GM18861 (cell line): ENCODE data around the gene LENG9.

Experiments used
- ATAC-seq: cut with Tn5 transposase; IDR thresholded peaks from one replicate; pipeline ENCODE4 v1.9.1; 2021; ENCODE audit not compliant: unreplicated experiment

The LENG9 gene

DNA sequence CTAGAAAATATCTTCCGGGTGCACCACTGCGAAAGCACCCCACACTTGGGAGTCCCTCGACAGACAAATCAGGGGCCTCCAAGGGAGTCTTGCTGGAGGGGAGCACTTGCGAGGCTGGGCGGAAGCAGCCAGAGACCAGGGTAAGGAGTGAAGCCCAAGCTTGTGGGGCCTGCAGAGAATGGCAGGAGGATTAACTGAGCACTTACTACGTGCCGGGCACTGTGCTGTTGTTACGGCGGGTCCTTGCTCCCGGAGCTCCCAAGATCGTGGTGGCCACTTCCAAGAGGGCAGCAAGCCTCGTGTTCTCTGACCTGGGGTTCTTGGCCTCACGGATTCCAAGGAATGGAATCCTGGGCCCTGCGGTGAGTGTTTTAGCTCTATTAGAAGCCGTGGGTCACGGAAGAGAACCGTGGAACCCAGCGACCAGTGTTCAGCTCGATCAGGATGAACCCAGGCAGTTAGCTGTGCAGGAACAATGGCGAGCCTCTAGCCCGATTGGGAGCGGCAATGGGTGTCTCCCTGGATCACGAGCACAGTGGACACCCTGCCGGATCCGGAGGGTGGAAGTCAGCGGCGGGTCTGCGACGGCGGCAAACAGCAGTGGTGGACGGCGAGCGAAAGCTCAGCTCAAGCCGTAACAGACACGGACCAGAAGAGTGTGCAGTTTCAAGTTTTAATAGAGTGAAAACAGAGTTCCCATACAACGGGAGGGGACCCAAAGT is 38.8 kb downstream of the LENG9 start:
- ATAC-seq = no peak

DNA sequence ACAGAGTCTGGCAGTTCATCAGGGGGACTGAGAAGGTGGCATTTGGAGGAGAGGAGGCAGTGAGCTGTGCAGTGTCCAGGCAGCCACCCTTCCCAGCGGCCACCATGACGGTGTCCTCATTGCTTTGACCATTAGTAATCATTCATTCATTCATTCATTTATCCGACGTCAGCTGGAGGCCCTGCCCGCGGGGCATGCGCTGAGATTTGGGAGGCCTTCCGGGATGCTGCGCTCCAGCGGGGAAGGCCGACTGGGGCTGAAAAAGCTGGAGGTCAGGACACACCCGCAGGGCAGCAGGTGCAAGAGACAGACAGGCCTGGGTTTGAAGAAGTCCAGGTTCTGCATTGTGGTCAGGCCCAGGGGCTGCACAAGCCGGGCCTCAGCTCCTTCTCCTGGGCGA is 39.4 kb downstream of the LENG9 start:
- no peak for ATAC-seq

DNA sequence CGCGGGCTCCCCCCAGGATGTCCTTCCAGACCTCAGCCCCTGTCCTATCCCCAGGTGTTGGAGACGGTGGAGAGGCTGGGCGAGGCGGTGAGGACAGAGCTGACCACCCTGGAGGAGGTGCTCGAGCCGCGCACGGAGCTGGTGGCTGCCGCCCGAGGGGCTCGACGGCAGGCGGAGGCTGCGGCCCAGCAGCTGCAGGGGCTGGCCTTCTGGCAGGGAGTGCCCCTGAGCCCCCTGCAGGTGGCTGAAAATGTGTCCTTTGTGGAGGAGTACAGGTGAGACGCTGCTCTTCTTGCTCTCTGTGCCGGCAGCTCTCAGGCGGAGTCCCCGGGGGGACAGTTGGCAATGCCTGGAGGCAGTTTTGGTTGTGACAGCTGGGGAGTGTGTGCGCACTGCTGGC is 41.4 kb downstream of the LENG9 start:
- no peak for ATAC-seq

DNA sequence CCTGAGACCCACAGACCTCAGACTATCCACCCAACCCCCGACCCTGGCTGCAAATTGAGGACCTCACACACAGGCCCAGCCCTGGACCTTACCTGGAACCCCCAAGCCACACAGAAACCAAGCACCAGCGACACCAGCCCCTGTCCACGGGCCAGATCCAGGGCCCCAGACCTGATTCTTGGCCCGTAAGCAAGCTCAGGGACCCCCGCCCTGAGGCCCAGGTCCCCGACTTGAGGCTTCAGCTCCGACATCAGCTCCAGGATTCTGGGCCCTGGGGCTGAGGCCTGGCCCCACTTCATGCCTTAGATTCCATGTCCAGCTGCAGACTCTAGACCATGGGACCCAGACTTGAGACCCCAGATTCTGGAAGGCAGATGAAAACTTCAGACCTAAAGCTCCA is 42.1 kb downstream of the LENG9 start:
- ATAC-seq = no peak

DNA sequence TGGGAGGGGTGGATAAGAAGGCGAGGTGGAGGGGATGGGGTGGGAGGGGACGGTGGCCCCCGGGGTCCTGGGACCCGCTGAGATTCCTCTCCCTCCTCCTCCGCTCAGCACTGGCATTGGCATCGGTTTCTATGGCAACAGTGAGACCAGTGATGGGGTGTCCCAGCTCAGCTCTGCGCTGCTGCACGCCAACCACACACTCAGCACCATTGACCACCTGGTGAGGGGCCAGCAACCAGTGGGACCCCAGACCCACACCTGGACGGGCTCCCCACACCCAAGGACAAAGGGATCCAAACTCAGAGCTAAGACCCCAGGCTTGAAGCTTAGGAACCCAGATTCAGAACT is 42.4 kb downstream of the LENG9 start:
- no peak for ATAC-seq

DNA sequence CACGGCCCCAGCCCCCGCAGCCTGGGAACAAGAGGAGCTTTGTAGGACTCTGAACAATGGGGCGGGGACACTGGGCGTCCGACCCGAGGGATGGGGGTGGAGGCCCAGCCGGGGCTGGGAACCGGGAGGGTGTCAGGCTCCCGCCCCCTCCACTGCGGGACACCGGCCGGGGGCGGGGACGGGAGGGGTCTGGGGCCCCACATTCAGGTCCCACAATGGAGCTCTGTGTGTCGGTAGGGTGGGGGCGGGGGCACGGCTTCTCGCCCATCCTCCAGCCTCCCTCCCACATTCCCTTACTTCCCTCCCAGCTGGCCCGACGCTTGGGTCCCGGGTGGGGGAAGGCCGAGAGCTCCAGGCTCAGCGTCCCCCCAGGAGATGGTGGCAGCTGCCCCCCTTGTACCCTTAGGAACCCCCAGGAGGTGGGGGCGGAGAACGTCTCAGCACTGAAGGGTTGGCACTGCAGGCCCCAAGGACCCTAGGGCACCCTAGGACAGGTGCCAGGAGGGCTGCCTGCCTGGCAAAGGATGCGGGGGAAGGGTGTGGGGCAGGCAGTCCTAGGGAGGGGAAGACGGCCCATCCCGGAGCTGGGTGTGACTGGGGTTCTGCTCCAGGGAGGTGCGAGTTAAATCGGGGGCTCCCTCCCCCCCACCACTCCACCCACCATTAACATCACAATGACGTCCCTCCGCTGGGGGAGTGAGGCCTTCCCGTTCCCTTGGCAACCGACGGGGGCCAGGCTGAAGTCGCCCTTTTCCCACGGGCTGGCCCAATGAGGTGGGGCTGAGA is 43.0 kb downstream of the LENG9 start:
- ATAC-seq = no peak

DNA sequence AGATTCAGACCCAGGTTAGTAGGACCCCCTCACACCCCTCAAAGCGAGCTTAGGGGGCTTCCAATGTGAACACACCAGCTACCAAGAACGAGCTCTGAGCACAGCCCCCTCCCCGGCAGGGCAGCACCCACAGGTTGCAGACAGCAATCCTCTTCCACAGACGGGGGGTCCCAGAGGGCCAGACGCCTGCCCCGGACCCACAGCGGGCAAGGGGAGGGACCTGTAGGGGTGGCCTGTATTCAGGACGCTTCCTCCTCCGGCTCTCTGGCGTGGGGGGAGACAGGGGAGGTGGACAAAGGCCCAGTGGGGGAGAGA is 43.6 kb downstream of the LENG9 start:
- no peak for ATAC-seq

DNA sequence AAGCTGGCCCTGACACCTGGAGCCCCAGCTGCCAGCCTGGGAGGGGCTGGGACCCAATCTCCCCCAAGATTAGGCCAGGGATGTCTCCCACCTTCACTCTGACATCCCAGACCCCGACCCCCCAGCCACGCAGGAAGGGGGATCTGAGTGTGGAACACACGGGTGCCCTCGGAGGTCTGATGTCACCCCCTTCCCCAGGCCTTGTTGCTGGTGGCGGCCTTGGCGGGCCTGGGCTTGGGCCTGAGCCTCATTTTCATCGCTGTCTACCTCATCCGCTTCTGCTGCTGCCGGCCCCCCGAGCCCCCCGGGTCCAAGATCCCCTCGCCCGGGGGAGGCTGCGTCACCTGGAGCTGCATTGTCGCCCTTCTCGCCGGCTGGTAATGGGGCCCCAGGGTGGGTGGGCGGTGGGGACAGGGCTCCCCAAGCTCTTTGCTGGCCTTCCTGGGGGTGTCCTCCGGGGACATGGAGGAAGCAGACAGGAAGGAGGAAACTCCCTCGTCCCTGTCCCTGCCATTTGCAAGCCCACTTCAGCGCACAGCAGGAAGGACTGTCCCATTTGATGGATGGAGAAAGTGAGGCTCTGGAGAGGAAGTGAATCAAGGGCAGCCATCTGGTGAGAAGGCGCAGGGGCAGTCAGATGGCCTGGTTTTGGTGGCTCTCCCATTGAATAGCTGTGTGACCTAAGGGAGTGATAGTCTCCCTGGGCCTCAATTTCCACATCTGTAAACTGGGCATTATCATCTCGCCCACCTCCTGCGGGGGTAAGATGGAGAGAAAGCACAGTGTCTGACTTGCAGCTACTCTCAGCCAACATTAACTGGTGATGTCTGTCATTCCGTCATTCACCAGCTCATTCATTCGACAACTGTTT is 44.4 kb downstream of the LENG9 start:
- ATAC-seq = no peak

DNA sequence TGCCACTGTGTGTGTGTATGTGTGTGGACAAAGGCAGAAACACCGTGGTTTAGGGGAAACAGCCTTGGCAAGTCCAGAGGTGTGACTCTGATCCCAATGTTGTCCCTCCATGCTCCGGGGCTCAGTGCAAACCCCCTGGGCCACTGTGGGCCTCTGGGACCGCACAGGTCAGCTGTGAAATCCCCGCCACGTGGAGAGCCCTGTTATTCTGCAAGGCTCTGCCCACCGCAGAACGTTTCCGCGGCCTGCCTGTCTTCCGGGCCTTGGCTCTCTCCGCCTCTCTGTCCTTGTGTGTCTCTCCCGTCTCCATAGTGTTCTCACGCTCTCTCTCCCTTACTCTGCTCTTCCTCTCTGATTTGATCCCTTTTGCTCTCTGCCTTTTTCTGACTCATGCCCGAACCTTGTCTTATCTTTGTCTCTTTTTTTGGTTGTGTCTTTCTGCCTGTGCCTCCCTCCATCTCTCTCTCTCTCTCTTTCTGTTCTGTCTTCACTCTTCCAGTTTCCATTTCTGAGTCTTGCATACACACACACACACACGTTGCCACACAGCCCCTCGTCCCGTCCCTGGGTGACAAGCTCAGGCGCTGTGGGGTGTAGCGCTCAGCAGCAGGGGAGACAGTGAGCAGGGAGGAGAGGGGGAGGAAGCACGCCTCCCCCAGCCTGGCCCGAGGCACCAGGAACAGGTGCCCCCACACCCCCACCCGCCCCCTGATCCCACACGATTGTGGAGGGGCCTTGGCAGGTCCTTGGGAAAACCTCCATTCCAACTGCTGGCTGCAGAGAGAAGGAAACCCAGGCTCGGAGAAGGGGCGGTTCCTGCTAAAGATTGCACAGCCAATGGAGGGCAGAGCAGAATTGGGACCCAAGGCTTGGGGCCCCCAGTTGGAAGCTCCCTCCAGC is 45.3 kb downstream of the LENG9 start:
- ATAC-seq = no peak

DNA sequence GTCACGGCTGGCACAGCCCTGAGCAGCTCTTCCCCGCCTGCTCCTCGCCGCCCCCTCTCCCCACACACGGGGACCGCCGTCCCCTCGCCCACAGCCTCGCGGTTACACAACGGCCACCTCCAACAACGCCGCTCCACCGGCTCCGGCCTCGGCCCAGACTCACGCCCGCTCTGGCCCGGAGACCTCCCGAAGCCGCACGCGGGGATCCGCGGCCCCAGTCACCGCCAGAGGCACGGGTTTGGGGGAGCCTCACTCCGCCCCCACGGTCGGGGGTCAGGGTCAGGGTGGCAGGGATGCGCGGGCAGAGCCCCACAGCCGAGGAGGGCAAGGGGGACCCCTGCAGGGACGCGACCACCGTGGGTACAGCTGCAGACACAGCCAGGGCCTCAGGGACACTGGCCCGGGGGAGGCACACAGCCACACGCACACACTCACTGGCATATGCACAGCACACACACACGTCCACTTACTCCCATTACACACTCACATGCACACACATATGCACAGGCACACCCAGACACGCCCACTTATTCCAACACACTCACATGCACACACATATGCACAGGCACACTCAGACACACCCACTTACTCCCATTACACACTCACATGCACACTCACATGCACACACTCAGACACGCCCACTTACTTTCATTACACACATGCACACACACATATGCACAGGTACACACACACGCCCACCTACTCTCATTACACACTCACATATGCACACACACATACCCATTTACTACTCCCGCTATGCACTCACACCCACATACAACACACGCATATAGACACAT is 46.7 kb downstream of the LENG9 start:
- no peak for ATAC-seq

DNA sequence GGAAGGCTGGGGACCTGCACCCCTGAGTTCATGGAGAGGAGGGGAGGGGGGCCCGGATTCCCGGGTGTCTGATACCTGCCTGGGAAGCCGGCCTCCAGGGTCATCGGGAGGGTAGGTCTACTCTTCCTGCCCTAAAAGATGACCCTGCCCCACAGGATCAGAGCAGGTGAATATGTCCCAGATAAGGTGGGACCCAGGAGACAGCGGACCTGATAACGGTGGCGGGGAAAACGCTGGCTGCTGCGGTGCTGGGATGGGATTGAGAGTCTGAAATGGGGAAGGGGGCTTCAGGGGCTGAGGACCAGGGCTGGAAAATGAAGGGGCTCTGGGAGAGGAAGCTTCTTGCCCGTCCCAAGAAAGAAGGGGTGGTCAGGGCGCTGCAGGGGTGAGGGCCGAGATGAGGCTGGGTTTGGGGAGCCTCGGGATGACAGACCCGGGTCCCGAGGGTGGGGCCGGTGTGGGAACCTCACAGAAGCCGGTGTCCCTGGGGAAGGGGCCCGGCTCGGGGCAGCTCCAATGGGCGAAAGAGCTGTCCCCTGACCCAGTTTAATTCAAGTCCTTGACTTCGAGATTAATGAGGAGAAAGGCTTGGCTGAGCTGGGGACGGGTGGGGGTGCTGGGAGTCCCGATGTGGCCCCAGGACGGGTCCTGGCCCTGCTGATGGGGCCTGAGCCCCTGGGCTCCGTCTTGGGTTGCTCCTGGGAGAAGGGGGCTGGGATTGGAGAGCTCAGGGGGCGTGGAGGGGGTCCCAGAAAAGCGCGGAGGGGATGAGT is 47.5 kb downstream of the LENG9 start:
- no peak for ATAC-seq

DNA sequence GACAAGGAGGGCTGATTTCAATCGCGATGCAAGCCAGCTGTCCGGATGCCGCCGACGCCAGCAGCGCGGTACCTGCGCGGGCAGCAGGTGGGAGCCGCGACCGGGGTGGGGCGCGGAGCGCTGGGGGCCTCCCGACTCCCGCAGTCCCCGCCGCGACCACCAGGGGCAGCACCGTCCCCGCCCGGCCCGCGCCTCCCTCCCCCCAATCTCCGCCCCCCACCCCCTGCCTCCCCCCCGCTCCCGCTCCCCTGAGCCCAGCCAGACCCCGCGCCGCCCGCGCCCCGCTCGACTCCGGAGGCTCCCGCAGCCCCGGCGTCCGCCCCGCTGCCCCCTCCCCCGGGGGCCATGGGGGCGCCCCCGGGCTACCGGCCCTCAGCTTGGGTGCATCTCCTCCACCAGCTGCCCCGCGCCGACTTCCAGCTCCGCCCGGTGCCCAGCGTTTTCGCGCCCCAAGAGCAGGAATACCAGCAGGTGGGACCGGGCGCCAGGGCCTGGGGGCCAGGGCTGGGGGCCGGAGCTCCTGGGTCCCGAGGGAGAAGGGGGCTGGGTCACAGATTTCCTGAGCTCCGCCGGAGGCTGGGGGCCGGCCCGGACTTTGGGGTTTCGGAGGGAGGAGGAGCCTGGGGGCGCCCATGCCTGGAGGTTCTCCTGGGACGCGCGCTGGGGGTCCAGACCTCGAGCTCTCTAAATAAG is 48.2 kb downstream of the LENG9 start, which contains the start of gene TTYH1:
TSS of gene TTYH1 (plus strand) at position 257 of the 693 bp plus-strand sequence. CDS start at position 346, 89 bp downstream.
- ATAC-seq = no peak

DNA sequence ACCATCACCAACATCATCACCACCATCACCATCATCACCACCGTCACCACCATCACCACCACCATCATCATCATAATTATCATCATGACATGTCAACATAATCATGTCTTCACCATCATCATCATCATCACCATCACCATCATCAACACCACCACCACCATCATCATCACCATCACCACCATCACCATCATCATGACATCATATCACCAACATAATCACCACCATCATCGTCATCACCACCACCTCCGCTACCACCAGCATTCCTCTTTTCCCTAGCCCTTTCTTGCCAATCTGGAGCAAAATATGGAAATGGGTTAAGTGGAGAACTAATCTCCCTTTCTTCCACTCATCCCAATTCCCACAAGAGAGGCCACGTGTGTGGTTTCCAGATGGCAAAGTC is 49.4 kb downstream of the LENG9 start:
- no peak for ATAC-seq

DNA sequence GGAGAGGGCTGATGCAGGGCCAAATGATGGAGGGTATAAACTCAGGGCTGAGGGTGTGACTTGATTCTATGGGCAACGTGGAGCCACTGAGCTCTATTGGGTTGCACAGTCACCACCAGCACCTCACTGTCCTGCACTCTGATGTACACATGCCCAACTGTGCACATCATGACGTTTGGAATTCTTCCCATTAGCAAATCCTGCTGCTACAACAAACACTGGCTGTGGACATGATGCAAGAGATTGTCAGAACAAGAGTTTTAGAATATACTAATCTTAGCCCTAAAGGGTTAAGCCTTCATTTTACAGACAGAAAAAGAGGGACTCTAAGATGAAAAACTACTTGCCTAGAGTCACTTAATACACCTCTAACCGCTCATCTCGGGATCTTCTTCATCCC is 50.7 kb downstream of the LENG9 start:
- ATAC-seq = no peak
